ENCODE data around the gene STAT1.

The STAT1 gene

GRCh38 chr2:190990132-190990531, 23.8 kb downstream of the STAT1 start:
- H3K9me3 Mint-ChIP-seq: peaks cover 3% of the 10 kb centered on the region
- H3K4me1 Mint-ChIP-seq (ENCODE audit: low read depth): peaks cover 48% of the 10 kb centered on the region
- no peaks in the 10 kb centered on the region for H3K27me3 Mint-ChIP-seq (ENCODE audit: low read depth)
- no peak overlapping the region for H3K27ac Mint-ChIP-seq
- H3K36me3 Mint-ChIP-seq (ENCODE audit: low read depth): peaks cover 76% of the 10 kb centered on the region
- no peak overlapping the region for H3K4me3 Mint-ChIP-seq

GRCh38 chr2:190988910-190989309, 25.1 kb downstream of the STAT1 start:
- Mint-ChIP-seq H3K36me3 (ENCODE audit: low read depth) (peaks cover 76% of the 10 kb centered on the region), H3K4me3 (no peak overlapping the region), H3K27ac (no peak overlapping the region), H3K4me1 (ENCODE audit: low read depth) (peaks cover 49% of the 10 kb centered on the region), H3K27me3 (ENCODE audit: low read depth) (no peaks in the 10 kb centered on the region), H3K9me3 (no peaks in the 10 kb centered on the region)

- no peak overlapping the region for H3K4me3 Mint-ChIP-seq
- peaks cover 43% of the 10 kb centered on the region for H3K4me1 Mint-ChIP-seq (ENCODE audit: low read depth)
- no peaks in the 10 kb centered on the region for H3K27me3 Mint-ChIP-seq (ENCODE audit: low read depth)
- H3K27ac Mint-ChIP-seq: peak overlapping the region; percentile 17
- peaks cover 74% of the 10 kb centered on the region for H3K36me3 Mint-ChIP-seq (ENCODE audit: low read depth)
- H3K9me3 Mint-ChIP-seq: no peaks in the 10 kb centered on the region
Observed at GRCh38 chr2:190987938-190988337, 26.0 kb downstream of the STAT1 start.

- H3K4me1 Mint-ChIP-seq (ENCODE audit: low read depth): peaks cover 51% of the 10 kb centered on the region
- no peaks in the 10 kb centered on the region for H3K27me3 Mint-ChIP-seq (ENCODE audit: low read depth)
- H3K9me3 Mint-ChIP-seq: no peaks in the 10 kb centered on the region
- no peak overlapping the region for H3K4me3 Mint-ChIP-seq
- peaks cover 80% of the 10 kb centered on the region for H3K36me3 Mint-ChIP-seq (ENCODE audit: low read depth)
- H3K27ac Mint-ChIP-seq: peak overlapping the region; percentile 9
Observed at GRCh38 chr2:190987116-190987515, 26.9 kb downstream of the STAT1 start.

GRCh38 chr2:190986221-190986953, 27.6 kb downstream of the STAT1 start:
- H3K9me3 Mint-ChIP-seq: no peaks in the 10 kb centered on the region
- H3K27ac Mint-ChIP-seq: peak overlapping the region; percentile 57
- H3K4me3 Mint-ChIP-seq: no peak overlapping the region
- peaks cover 84% of the 10 kb centered on the region for H3K36me3 Mint-ChIP-seq (ENCODE audit: low read depth)
- no peaks in the 10 kb centered on the region for H3K27me3 Mint-ChIP-seq (ENCODE audit: low read depth)
- H3K4me1 Mint-ChIP-seq (ENCODE audit: low read depth): peaks cover 57% of the 10 kb centered on the region

- H3K4me1 Mint-ChIP-seq (ENCODE audit: low read depth): peaks cover 66% of the 10 kb centered on the region
- H3K27me3 Mint-ChIP-seq (ENCODE audit: low read depth): no peaks in the 10 kb centered on the region
- H3K36me3 Mint-ChIP-seq (ENCODE audit: low read depth): peaks cover 84% of the 10 kb centered on the region
- no peaks in the 10 kb centered on the region for H3K9me3 Mint-ChIP-seq
- peak overlapping the region; percentile 57 for H3K27ac Mint-ChIP-seq
- no peak overlapping the region for H3K4me3 Mint-ChIP-seq
Observed at GRCh38 chr2:190984595-190984994, 29.4 kb downstream of the STAT1 start.

- Mint-ChIP-seq H3K4me3 (no peak overlapping the region), H3K27ac (peak overlapping the region; percentile 57), H3K9me3 (no peaks in the 10 kb centered on the region), H3K4me1 (ENCODE audit: low read depth) (peaks cover 64% of the 10 kb centered on the region), H3K36me3 (ENCODE audit: low read depth) (peaks cover 89% of the 10 kb centered on the region), H3K27me3 (ENCODE audit: low read depth) (no peaks in the 10 kb centered on the region)
Observed at GRCh38 chr2:190982262-190983034, 31.5 kb downstream of the STAT1 start.

- Mint-ChIP-seq H3K4me1 (ENCODE audit: low read depth) (peaks cover 62% of the 10 kb centered on the region), H3K9me3 (no peaks in the 10 kb centered on the region), H3K4me3 (no peak overlapping the region), H3K36me3 (ENCODE audit: low read depth) (peaks cover 87% of the 10 kb centered on the region), H3K27ac (no peak overlapping the region), H3K27me3 (ENCODE audit: low read depth) (no peaks in the 10 kb centered on the region)
Observed at GRCh38 chr2:190981733-190982132, 32.2 kb downstream of the STAT1 start.

GRCh38 chr2:190981333-190981732, 32.6 kb downstream of the STAT1 start:
- H3K27ac Mint-ChIP-seq: peak overlapping the region; percentile 80
- no peaks in the 10 kb centered on the region for H3K27me3 Mint-ChIP-seq (ENCODE audit: low read depth)
- no peak overlapping the region for H3K4me3 Mint-ChIP-seq
- H3K4me1 Mint-ChIP-seq (ENCODE audit: low read depth): peaks cover 62% of the 10 kb centered on the region
- H3K9me3 Mint-ChIP-seq: no peaks in the 10 kb centered on the region
- peaks cover 88% of the 10 kb centered on the region for H3K36me3 Mint-ChIP-seq (ENCODE audit: low read depth)

GRCh38 chr2:190980630-190981209, 33.3 kb downstream of the STAT1 start:
- peaks cover 87% of the 10 kb centered on the region for H3K36me3 Mint-ChIP-seq (ENCODE audit: low read depth)
- H3K27ac Mint-ChIP-seq: peak overlapping the region; percentile 80
- H3K4me3 Mint-ChIP-seq: no peak overlapping the region
- H3K9me3 Mint-ChIP-seq: no peaks in the 10 kb centered on the region
- H3K4me1 Mint-ChIP-seq (ENCODE audit: low read depth): peaks cover 61% of the 10 kb centered on the region
- no peaks in the 10 kb centered on the region for H3K27me3 Mint-ChIP-seq (ENCODE audit: low read depth)

- peak overlapping the region; percentile 66 for H3K27ac Mint-ChIP-seq
- peaks cover 87% of the 10 kb centered on the region for H3K36me3 Mint-ChIP-seq (ENCODE audit: low read depth)
- H3K4me1 Mint-ChIP-seq (ENCODE audit: low read depth): peaks cover 61% of the 10 kb centered on the region
- H3K4me3 Mint-ChIP-seq: no peak overlapping the region
- no peaks in the 10 kb centered on the region for H3K27me3 Mint-ChIP-seq (ENCODE audit: low read depth)
- no peaks in the 10 kb centered on the region for H3K9me3 Mint-ChIP-seq
Observed at GRCh38 chr2:190979906-190980629, 33.9 kb downstream of the STAT1 start.

GRCh38 chr2:190978389-190979053, 35.5 kb downstream of the STAT1 start:
- H3K27me3 Mint-ChIP-seq (ENCODE audit: low read depth): no peaks in the 10 kb centered on the region
- H3K4me3 Mint-ChIP-seq: no peak overlapping the region
- H3K27ac Mint-ChIP-seq: no peak overlapping the region
- H3K4me1 Mint-ChIP-seq (ENCODE audit: low read depth): peaks cover 57% of the 10 kb centered on the region
- H3K36me3 Mint-ChIP-seq (ENCODE audit: low read depth): peaks cover 88% of the 10 kb centered on the region
- H3K9me3 Mint-ChIP-seq: no peaks in the 10 kb centered on the region

GRCh38 chr2:190977505-190977904, 36.5 kb downstream of the STAT1 start:
- no peak overlapping the region for H3K4me3 Mint-ChIP-seq
- peaks cover 54% of the 10 kb centered on the region for H3K4me1 Mint-ChIP-seq (ENCODE audit: low read depth)
- H3K36me3 Mint-ChIP-seq (ENCODE audit: low read depth): peaks cover 85% of the 10 kb centered on the region
- H3K27ac Mint-ChIP-seq: peak overlapping the region; percentile 6
- H3K9me3 Mint-ChIP-seq: no peaks in the 10 kb centered on the region
- no peaks in the 10 kb centered on the region for H3K27me3 Mint-ChIP-seq (ENCODE audit: low read depth)

- peaks cover 44% of the 10 kb centered on the region for H3K4me1 Mint-ChIP-seq (ENCODE audit: low read depth)
- peak overlapping the region; percentile 20 for H3K27ac Mint-ChIP-seq
Observed at GRCh38 chr2:190976521-190976920, 37.5 kb downstream of the STAT1 start.

More at GRCh38 chr2:190976521-190976920, 37.5 kb downstream of the STAT1 start:
- Mint-ChIP-seq H3K9me3 (no peaks in the 10 kb centered on the region), H3K27me3 (ENCODE audit: low read depth) (no peaks in the 10 kb centered on the region), H3K4me3 (no peak overlapping the region), H3K36me3 (ENCODE audit: low read depth) (peaks cover 80% of the 10 kb centered on the region)

Measured in T-helper 1 cell treated with Interleukin-12 subunit alpha and Interleukin-12 subunit beta and Interleukin-4 antibody, amounts not matched to agents 30 μg/mL and 1 μg/mL, for 36 hours (primary cell).